SH-SY5Y (cell line): ENCODE results near the gene MSI2.

Experiments
- GATA2 ChIP-seq: IDR thresholded peaks from 2 replicates; pipeline ENCODE4 v1.6.1; 2011; ENCODE audit warnings: mild to moderate bottlenecking, low read depth, low read length
- GATA3 ChIP-seq: IDR thresholded peaks from 2 replicates; pipeline ENCODE4 v1.6.1; 2011; ENCODE audit warnings: low read depth, mild to moderate bottlenecking, low read length, moderate library complexity

DNA sequence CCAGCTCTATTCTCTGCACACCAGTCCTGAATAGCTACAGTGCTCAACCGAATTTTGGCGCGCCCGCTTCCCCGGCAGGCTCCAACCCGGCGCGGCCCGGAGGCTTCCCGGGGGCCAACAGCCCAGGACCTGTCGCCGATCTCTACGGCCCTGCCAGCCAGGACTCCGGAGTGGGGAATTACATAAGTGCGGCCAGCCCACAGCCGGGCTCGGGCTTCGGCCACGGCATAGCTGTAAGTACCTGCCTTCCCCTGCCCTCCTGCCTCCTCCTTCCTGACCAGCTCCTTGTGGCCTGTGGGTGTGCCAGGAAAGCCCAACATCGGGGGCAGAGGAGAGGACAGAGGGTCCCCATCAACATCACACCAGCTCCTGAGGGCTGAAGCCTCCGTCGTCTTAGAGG is 418.6 kb downstream of the MSI2 start:
- TF ChIP-seq GATA2 (no peak), GATA3 (no peak)
